Liver (tissue), 9 donors: ENCODE measurements around the gene HIP1. TPM values are rescaled to one million over a fixed set of nuclear protein-coding genes. Genes with fewer than 3 reads are reported as not detected.
A peak's percentile ranks its signal among the peaks of the same experiment; 100 is the strongest.
"Not testable (repeated sequence)": the region's sequence is repeated elsewhere in the genome, so short reads cannot be mapped to it uniquely, and the experiment has no call there.

Experiments used
- DNase-seq: peaks from one replicate; pipeline ENCODE4 v3.0.0-alpha.2; 2017; ENCODE audit warnings: low spot score
- H3K27ac ChIP-seq, 2 donors: one replicate each; pipeline ENCODE4 v1.7.0; 2013; ENCODE audit warnings: inconsistent platforms in 2 of 2, low read length in 2 of 2, control low read depth in 1 of 2, low read depth in 1 of 2, mild to moderate bottlenecking in 1 of 2
- H3K27me3 ChIP-seq, 4 donors: one replicate each; pipeline versions ENCODE4 v1.6.1 to v1.7.0; 2013; ENCODE audit warnings: low read length in 3 of 4, inconsistent platforms in 1 of 4, mild to moderate bottlenecking in 1 of 4, moderate library complexity in 1 of 4; ENCODE audit not compliant: control insufficient read depth in 4 of 4, insufficient read depth in 4 of 4
- H3K36me3 ChIP-seq, 4 donors: one replicate each; pipeline versions ENCODE4 v1.6.1 to v1.7.0; 2013; ENCODE audit warnings: low read length in 3 of 4, mild to moderate bottlenecking in 3 of 4, low read depth in 1 of 4, moderate library complexity in 1 of 4; ENCODE audit not compliant: control insufficient read depth in 4 of 4, insufficient read depth in 3 of 4
- H3K4me1 ChIP-seq, 4 donors: one replicate each; pipeline versions ENCODE4 v1.6.1 to v1.7.0; 2013; ENCODE audit warnings: low read length in 3 of 4, mild to moderate bottlenecking in 3 of 4, moderate library complexity in 1 of 4; ENCODE audit not compliant: control insufficient read depth in 4 of 4, insufficient read depth in 4 of 4
- H3K4me3 ChIP-seq, 3 donors: one replicate each; pipeline versions ENCODE4 v1.6.1 to v1.7.0; 2013; ENCODE audit warnings: low read length in 3 of 3, control low read depth in 1 of 3, low read depth in 1 of 3, mild to moderate bottlenecking in 1 of 3
- H3K9ac ChIP-seq, 2 donors: one replicate each; pipeline ENCODE4 v1.7.0; 2013; ENCODE audit warnings: low read length in 2 of 2, mild to moderate bottlenecking in 2 of 2, moderate library complexity in 2 of 2, control low read depth in 1 of 2, low read depth in 1 of 2
- H3K9me3 ChIP-seq, 4 donors: one replicate each; pipeline versions ENCODE4 v1.6.1 to v1.7.0; 2013; ENCODE audit warnings: low read length in 3 of 4; ENCODE audit not compliant: control insufficient read depth in 4 of 4
- ATF3 ChIP-seq: IDR thresholded peaks from 2 replicates; pipeline ENCODE4 v1.6.1; 2016; ENCODE audit warnings: antibody characterized with exemption
- CTCF ChIP-seq: fragments of 150-350 bp; IDR thresholded peaks from 2 replicates; pipeline ENCODE4 v1.5.1; 2017; ENCODE audit warnings: improper control_type of control experiment, low read depth, low read length; ENCODE audit not compliant: missing input control
- EGR1 ChIP-seq, 2 donors: IDR thresholded peaks; 2 replicates each; pipeline ENCODE4 v1.6.1; 2016 to 2018; ENCODE audit warnings: antibody characterized with exemption in 2 of 2, low read depth in 2 of 2
- FOXA1 ChIP-seq: IDR thresholded peaks from 2 replicates; pipeline ENCODE4 v1.6.1; 2016; ENCODE audit warnings: antibody characterized with exemption
- FOXA2 ChIP-seq: IDR thresholded peaks from 2 replicates; pipeline ENCODE4 v1.6.1; 2016; ENCODE audit warnings: antibody characterized with exemption
- GABPA ChIP-seq, 2 donors: IDR thresholded peaks in 1 of 2; conservative IDR thresholded peaks in 1 of 2; 2 replicates each; pipeline ENCODE4 v1.6.1; 2016; ENCODE audit warnings: antibody characterized with exemption in 2 of 2, mild to moderate bottlenecking in 1 of 2, moderate library complexity in 1 of 2
- HNF4A ChIP-seq, 2 donors: conservative IDR thresholded peaks; 2 replicates each; pipeline ENCODE4 v1.6.1; 2016; ENCODE audit warnings: antibody characterized with exemption in 2 of 2, mild to moderate bottlenecking in 2 of 2
- HNF4G ChIP-seq: IDR thresholded peaks from 2 replicates; pipeline ENCODE4 v1.6.1; 2016; ENCODE audit warnings: antibody characterized with exemption
- JUND ChIP-seq, 2 donors: IDR thresholded peaks; 2 replicates each; pipeline ENCODE4 v1.6.1; 2016; ENCODE audit warnings: antibody characterized with exemption in 2 of 2
- MAX ChIP-seq: IDR thresholded peaks from 2 replicates; pipeline ENCODE4 v1.6.1; 2016; ENCODE audit warnings: antibody characterized with exemption
- RAD21 ChIP-seq, 2 donors: IDR thresholded peaks; 2 replicates each; pipeline ENCODE4 v1.6.1; 2016; ENCODE audit warnings: antibody characterized with exemption in 2 of 2, mild to moderate bottlenecking in 2 of 2
- REST ChIP-seq: IDR thresholded peaks from 2 replicates; pipeline ENCODE4 v1.6.1; 2016; ENCODE audit warnings: antibody characterized with exemption, mild to moderate bottlenecking
- RXRA ChIP-seq, 2 donors: IDR thresholded peaks; 2 replicates each; pipeline ENCODE4 v1.6.1; 2017 to 2018; ENCODE audit warnings: antibody characterized with exemption in 2 of 2, mild to moderate bottlenecking in 1 of 2
- SP1 ChIP-seq: IDR thresholded peaks from 2 replicates; pipeline ENCODE4 v1.6.1; 2018; ENCODE audit warnings: antibody characterized with exemption, mild to moderate bottlenecking
- TAF1 ChIP-seq: conservative IDR thresholded peaks from 2 replicates; pipeline ENCODE4 v1.6.1; 2016; ENCODE audit warnings: antibody characterized with exemption, mild to moderate bottlenecking
- YY1 ChIP-seq: IDR thresholded peaks from 2 replicates; pipeline ENCODE4 v1.6.1; 2016; ENCODE audit warnings: antibody characterized with exemption, mild to moderate bottlenecking
- ZBTB33 ChIP-seq: IDR thresholded peaks from 2 replicates; pipeline ENCODE4 v1.6.1; 2016; ENCODE audit warnings: antibody characterized with exemption
- WGBS: extraction: QIAGEN DNeasy Blood & Tissue Kit; methylation state at CpG from one replicate; pipeline ENCODE4 v1.1.7; 2013; 5-methylcytosine and 5-hydroxymethylcytosine counted together
- polyA plus RNA-seq, 2 donors: library from polyadenylated mRNA; stranded (reverse) in 1 of 2; unstranded in 1 of 2; fragments of 200-250 nt in 1 of 2; fragments of >200 nt in 1 of 2; fragmentation: Nextera tagmentation in 1 of 2; extraction: Ambion mirVana in 1 of 2; gene quantifications; one replicate each; pipeline versions ENCODE4 v1.2.1 to v1.2.3, GENCODE V29; 2013 to 2015
- total RNA-seq, 2 donors: library from RNA; depleted of rRNA; stranded (reverse); fragments of >200 nt; gene quantifications; one replicate each; pipeline ENCODE4 v1.2.3, GENCODE V29; 2014
- donor health status: healthy.
- donor health status: healthy.
- donor health status: healthy.
- donor health status: healthy.
- donor health status: healthy.

The HIP1 gene
- total and polyA plus RNA-seq, 4 donors: 3.8 to 13.6 (median 7.8) TPM

- H3K4me3 ChIP-seq: no peak overlapping the region
- whole genome bisulfite sequencing: 95% methylated on average over 1 of the region's 1 CpG
- DNase-seq: no peak
- no peaks in the 10 kb centered on the region for H3K9me3 ChIP-seq
- no peaks in the 10 kb centered on the region for H3K27me3 ChIP-seq
- H3K36me3 ChIP-seq: no peaks in the 10 kb centered on the region
- TF ChIP-seq REST: no peak
- TF ChIP-seq GABPA (IDR thresholded peaks at IDR 0.05 in 1 of 2, conservative IDR thresholded peaks at IDR 0.05 in 1 of 2): no peak
- TF ChIP-seq ZBTB33: no peak
- TF ChIP-seq SP1: no peak
- TF ChIP-seq RXRA (IDR thresholded peaks at IDR 0.05): no peak
- TF ChIP-seq TAF1: no peak
- TF ChIP-seq FOXA1: no peak
- no peak for TF ChIP-seq RAD21 (IDR thresholded peaks at IDR 0.05)
- TF ChIP-seq YY1: no peak
- TF ChIP-seq HNF4A (conservative IDR thresholded peaks at IDR 0.05): no peak
- TF ChIP-seq ATF3: no peak
- TF ChIP-seq JUND (IDR thresholded peaks at IDR 0.05): no peak
- no peak for TF ChIP-seq FOXA2
- no peak for TF ChIP-seq MAX
- no peak for TF ChIP-seq EGR1 (IDR thresholded peaks at IDR 0.05; ENCODE audit: low read depth in 2 of 2)
- TF ChIP-seq HNF4G: no peak
- H3K4me1 ChIP-seq: peaks cover 0 to 2% (median 0%) of the 10 kb centered on the region in 4 donors
- no peak overlapping the region for H3K9ac ChIP-seq
- H3K27ac ChIP-seq: no peak overlapping the region
Measured at GRCh38 chr7:75771224-75771623, 32.5 kb upstream of the HIP1 start.

- no peaks in the 10 kb centered on the region for H3K27me3 ChIP-seq
- no peaks in the 10 kb centered on the region for H3K9me3 ChIP-seq
- H3K27ac ChIP-seq: no peak overlapping the region
- no peak overlapping the region for H3K9ac ChIP-seq
- no peak for DNase-seq
- H3K4me3 ChIP-seq: no peak overlapping the region
- 21% methylated on average over 2 of the region's 2 CpGs for WGBS
- TF ChIP-seq TAF1: no peak
- no peak for TF ChIP-seq MAX
- TF ChIP-seq HNF4A (conservative IDR thresholded peaks at IDR 0.05): peak in 1 of 2 donors; percentile 33
- TF ChIP-seq JUND (IDR thresholded peaks at IDR 0.05): peak in 1 of 2 donors; percentile 20
- TF ChIP-seq RXRA (IDR thresholded peaks at IDR 0.05): peak; percentile 5 to 17
- peak; percentile 44 for TF ChIP-seq FOXA2
- TF ChIP-seq RAD21 (IDR thresholded peaks at IDR 0.05): peak; percentile 98
- TF ChIP-seq CTCF: peak; percentile 78
- no peaks in the 10 kb centered on the region for H3K4me1 ChIP-seq
- no peaks in the 10 kb centered on the region for H3K36me3 ChIP-seq
Measured at GRCh38 chr7:75762350-75762917, 23.7 kb upstream of the HIP1 start.

- not testable (repeated sequence) for H3K4me3 ChIP-seq, H3K36me3 ChIP-seq, H3K9ac ChIP-seq, H3K27me3 ChIP-seq, H3K9me3 ChIP-seq, DNase-seq, H3K4me1 ChIP-seq, H3K27ac ChIP-seq
- 79% methylated on average over 3 of the region's 3 CpGs for WGBS
Measured at GRCh38 chr7:75761801-75762200, 23.1 kb upstream of the HIP1 start.
